HCT116 (cell line): ENCODE data around the gene GBP2.

Experiments used
- CEBPB ChIP-seq: IDR thresholded peaks from 2 replicates; pipeline ENCODE4 v1.6.1; 2012; ENCODE audit warnings: low read depth
- ELF1 ChIP-seq: IDR thresholded peaks from 2 replicates; pipeline ENCODE4 v1.6.1; 2012; ENCODE audit warnings: low read depth, borderline replicate concordance
- EZH2 ChIP-seq: fragments of 200-600 bp; sonication (generic); IDR thresholded peaks from 2 replicates; pipeline ENCODE4 v1.6.1; 2017; ENCODE audit warnings: antibody characterized with exemption, mixed run types
- EZH2phosphoT487 ChIP-seq: fragments of 200-600 bp; IDR thresholded peaks from 2 replicates; pipeline ENCODE4 v1.6.1; 2018; ENCODE audit warnings: antibody characterized with exemption, borderline replicate concordance
- FOSL1 ChIP-seq: IDR thresholded peaks from 2 replicates; pipeline ENCODE4 v1.6.1; 2012; ENCODE audit warnings: low read depth
- JUND ChIP-seq: IDR thresholded peaks from 2 replicates; pipeline ENCODE4 v1.6.1; 2012
- POLR2A ChIP-seq: IDR thresholded peaks from 2 replicates; pipeline ENCODE4 v1.7.0; 2011; ENCODE audit warnings: borderline replicate concordance; ENCODE audit not compliant: insufficient read depth, insufficient read length; ENCODE audit errors: extremely low read depth
- POLR2AphosphoS5 ChIP-seq: IDR thresholded peaks from 2 replicates; pipeline ENCODE4 v1.6.1; 2011; ENCODE audit warnings: mild to moderate bottlenecking, low read depth, low read length, moderate library complexity
- RAD21 ChIP-seq: IDR thresholded peaks from 2 replicates; pipeline ENCODE4 v1.6.1; 2012; ENCODE audit warnings: low read depth, mild to moderate bottlenecking
- SIN3A ChIP-seq: IDR thresholded peaks from 2 replicates; pipeline ENCODE4 v1.6.1; 2012; ENCODE audit warnings: low read depth
- SP1 ChIP-seq: IDR thresholded peaks from 2 replicates; pipeline ENCODE4 v1.6.1; 2012; ENCODE audit warnings: low read depth
- TF ChIP-seq, protein P1 (sequence below), 3 experiments: fragments of 200-600 bp in 1 of 3; sonication (generic) in 1 of 3; IDR thresholded peaks in 2 of 3; conservative IDR thresholded peaks in 1 of 3; 2 replicates each; pipeline ENCODE4 v1.5.1; 2012 to 2017; ENCODE audit warnings: low read depth in 2 of 3, low read length in 2 of 3, antibody characterized with exemption in 1 of 3, borderline replicate concordance in 1 of 3, control low read depth in 1 of 3, mild to moderate bottlenecking in 1 of 3, mixed read lengths in 1 of 3, mixed run types in 1 of 3, moderate library complexity in 1 of 3; ENCODE audit not compliant: insufficient read depth in 1 of 3
- TF ChIP-seq, protein P2 (sequence below): IDR thresholded peaks from 2 replicates; pipeline ENCODE4 v1.6.1; 2012; ENCODE audit warnings: low read depth

DNA sequence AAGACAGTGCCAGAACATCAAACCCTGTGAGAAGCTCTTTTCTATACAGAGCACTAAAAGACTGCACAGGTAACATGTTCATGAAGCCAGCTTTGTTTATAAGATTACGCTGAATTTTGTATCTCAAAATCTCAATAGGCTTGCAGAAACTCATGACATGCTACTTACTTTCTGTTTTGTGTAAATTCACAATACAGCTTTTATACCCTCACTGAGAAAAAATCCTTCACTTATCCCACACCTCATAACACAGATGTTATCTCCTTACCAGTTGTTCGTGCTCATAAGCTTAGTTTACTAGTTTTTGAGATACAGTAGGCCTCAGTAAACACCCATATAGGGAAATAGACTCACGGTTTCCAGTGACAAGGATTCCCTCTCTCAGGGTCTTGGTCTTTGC is 24.1 kb upstream of the GBP2 start:
- TF ChIP-seq, protein P1, sequence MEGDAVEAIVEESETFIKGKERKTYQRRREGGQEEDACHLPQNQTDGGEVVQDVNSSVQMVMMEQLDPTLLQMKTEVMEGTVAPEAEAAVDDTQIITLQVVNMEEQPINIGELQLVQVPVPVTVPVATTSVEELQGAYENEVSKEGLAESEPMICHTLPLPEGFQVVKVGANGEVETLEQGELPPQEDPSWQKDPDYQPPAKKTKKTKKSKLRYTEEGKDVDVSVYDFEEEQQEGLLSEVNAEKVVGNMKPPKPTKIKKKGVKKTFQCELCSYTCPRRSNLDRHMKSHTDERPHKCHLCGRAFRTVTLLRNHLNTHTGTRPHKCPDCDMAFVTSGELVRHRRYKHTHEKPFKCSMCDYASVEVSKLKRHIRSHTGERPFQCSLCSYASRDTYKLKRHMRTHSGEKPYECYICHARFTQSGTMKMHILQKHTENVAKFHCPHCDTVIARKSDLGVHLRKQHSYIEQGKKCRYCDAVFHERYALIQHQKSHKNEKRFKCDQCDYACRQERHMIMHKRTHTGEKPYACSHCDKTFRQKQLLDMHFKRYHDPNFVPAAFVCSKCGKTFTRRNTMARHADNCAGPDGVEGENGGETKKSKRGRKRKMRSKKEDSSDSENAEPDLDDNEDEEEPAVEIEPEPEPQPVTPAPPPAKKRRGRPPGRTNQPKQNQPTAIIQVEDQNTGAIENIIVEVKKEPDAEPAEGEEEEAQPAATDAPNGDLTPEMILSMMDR (IDR thresholded peaks at IDR 0.05 in 2 of 3, conservative IDR thresholded peaks at IDR 0.05 in 1 of 3; ENCODE audit: borderline replicate concordance in 1 of 3, insufficient read depth in 1 of 3, low read depth in 2 of 3, low read length in 2 of 3): no peak
- TF ChIP-seq SP1 (no peak), EZH2 (no peak), CEBPB (no peak), RAD21 (no peak), POLR2A (no peak), FOSL1 (no peak), ELF1 (no peak), POLR2AphosphoS5 (no peak), JUND (no peak), EZH2phosphoT487 (no peak), SIN3A (no peak)
- TF ChIP-seq, protein P2, sequence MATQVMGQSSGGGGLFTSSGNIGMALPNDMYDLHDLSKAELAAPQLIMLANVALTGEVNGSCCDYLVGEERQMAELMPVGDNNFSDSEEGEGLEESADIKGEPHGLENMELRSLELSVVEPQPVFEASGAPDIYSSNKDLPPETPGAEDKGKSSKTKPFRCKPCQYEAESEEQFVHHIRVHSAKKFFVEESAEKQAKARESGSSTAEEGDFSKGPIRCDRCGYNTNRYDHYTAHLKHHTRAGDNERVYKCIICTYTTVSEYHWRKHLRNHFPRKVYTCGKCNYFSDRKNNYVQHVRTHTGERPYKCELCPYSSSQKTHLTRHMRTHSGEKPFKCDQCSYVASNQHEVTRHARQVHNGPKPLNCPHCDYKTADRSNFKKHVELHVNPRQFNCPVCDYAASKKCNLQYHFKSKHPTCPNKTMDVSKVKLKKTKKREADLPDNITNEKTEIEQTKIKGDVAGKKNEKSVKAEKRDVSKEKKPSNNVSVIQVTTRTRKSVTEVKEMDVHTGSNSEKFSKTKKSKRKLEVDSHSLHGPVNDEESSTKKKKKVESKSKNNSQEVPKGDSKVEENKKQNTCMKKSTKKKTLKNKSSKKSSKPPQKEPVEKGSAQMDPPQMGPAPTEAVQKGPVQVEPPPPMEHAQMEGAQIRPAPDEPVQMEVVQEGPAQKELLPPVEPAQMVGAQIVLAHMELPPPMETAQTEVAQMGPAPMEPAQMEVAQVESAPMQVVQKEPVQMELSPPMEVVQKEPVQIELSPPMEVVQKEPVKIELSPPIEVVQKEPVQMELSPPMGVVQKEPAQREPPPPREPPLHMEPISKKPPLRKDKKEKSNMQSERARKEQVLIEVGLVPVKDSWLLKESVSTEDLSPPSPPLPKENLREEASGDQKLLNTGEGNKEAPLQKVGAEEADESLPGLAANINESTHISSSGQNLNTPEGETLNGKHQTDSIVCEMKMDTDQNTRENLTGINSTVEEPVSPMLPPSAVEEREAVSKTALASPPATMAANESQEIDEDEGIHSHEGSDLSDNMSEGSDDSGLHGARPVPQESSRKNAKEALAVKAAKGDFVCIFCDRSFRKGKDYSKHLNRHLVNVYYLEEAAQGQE: no peak
